ENCODE measurements around the gene TRAPPC11.

The TRAPPC11 gene

DNA sequence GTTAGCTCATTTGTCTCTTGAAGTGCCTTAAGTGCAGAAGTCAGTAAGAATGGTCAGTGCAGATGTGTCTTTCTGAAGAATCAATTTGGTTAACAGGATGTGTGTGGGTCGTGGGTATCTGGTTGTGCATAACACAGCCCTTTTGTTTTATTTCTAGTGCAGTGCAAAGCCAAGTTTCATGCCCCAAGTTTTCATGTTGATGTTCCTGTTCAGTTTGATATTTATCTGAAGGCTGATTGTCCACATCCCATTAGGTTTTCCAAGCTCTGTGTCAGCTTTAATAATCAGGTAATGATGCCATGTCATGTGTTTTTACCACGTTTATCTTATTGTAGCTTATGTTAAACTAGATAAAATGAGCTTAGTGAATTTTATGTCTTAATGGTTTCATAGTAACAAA lies 27.4 kb downstream of the TRAPPC11 start:
- no peak overlapping the region for H3K4me3 ChIP-seq (ENCODE audit: low read length)
- no peak for DNase-seq (ENCODE audit: low read depth)
- TF ChIP-seq, protein P1, sequence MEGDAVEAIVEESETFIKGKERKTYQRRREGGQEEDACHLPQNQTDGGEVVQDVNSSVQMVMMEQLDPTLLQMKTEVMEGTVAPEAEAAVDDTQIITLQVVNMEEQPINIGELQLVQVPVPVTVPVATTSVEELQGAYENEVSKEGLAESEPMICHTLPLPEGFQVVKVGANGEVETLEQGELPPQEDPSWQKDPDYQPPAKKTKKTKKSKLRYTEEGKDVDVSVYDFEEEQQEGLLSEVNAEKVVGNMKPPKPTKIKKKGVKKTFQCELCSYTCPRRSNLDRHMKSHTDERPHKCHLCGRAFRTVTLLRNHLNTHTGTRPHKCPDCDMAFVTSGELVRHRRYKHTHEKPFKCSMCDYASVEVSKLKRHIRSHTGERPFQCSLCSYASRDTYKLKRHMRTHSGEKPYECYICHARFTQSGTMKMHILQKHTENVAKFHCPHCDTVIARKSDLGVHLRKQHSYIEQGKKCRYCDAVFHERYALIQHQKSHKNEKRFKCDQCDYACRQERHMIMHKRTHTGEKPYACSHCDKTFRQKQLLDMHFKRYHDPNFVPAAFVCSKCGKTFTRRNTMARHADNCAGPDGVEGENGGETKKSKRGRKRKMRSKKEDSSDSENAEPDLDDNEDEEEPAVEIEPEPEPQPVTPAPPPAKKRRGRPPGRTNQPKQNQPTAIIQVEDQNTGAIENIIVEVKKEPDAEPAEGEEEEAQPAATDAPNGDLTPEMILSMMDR (IDR thresholded peaks at IDR 0.05; ENCODE audit: insufficient read depth, low read depth, low read length, missing control alignments), result no peak

DNA sequence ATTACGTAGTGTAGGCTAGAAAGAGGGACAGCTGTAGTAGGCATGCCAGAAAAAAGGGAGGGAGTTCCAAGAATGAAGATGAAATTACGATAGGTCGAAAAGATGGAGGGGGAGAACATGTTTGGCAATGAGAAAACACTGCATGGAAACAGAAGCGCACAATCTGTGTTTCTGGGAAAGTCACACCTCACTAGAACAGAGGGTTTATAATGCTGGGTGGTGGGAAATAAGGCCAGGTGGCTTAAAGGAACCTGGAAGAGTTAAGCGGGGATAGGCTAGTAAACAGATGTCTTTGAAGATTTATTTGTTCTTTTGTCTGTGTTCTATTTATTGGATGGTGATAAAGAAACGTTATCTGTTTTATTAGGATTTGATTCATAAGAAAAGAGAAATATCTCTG lies 29.1 kb downstream of the TRAPPC11 start:
- TF ChIP-seq, protein P1 (IDR thresholded peaks at IDR 0.05; ENCODE audit: insufficient read depth, low read depth, low read length, missing control alignments), result no peak
- no peak for DNase-seq (ENCODE audit: low read depth)
- H3K4me3 ChIP-seq (ENCODE audit: low read length), result no peak overlapping the region

DNA sequence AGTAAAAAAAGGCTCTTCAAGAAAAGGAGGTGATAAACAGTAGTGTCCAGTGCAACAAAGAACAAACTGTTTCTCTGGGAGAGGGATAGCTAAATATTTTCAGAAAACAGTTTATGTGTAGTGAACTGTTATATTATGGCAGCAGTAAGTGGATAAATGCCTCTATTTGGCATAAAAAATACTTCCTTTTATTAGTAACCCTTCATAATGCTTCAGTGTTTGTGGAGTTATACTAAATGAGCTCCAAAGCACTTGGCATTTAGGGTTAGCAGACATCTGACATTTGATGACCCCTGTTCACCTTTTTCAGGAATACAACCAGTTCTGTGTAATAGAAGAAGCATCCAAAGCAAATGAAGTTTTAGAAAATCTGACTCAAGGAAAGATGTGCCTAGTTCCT lies 31.9 kb downstream of the TRAPPC11 start:
- H3K4me3 ChIP-seq (ENCODE audit: low read length), result no peak overlapping the region
- TF ChIP-seq, protein P1 (IDR thresholded peaks at IDR 0.05; ENCODE audit: insufficient read depth, low read depth, low read length, missing control alignments), result no peak
- DNase-seq (ENCODE audit: low read depth), result no peak

DNA sequence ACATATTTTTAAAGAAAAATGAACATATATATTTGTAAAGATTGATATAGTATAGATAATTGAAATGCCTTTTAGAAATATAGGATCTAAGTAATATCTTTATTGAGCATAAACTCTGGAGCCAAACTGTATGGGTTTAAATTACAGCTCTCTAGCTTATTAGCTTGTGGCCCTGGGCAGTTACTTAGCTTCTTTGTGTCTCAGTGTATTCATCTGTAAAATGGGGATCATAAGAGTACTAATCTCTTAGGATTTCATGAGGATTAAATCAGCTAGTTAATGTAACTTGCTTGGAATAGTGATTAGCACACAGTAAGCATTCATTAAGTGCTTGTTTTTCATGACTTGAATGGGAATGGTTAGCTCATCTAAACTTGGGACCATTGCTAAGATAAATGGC lies 32.8 kb downstream of the TRAPPC11 start:
- H3K4me3 ChIP-seq (ENCODE audit: low read length), result no peak overlapping the region
- TF ChIP-seq, protein P1 (IDR thresholded peaks at IDR 0.05; ENCODE audit: insufficient read depth, low read depth, low read length, missing control alignments), result no peak
- no peak for DNase-seq (ENCODE audit: low read depth)

DNA sequence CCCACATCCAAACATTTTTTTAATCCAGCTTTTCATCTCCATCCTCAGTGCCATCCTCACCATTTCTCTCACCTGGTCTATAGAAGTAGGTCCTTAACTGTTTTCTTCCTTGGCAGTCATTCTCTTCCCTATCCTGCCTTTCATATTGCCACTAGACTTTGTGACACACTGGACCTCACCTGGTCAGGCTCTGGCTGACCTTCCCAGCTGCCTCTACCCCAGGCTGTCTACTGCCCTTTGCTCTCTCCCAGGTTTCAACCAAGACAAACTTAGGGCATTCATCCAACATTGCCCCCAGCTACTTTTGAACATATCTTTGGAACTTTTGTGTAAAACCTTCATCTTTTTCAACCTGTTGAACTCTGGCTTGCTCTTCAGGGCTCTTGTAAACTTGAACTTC lies 39.8 kb downstream of the TRAPPC11 start:
- no peak for DNase-seq (ENCODE audit: low read depth)
- TF ChIP-seq, protein P1 (IDR thresholded peaks at IDR 0.05; ENCODE audit: insufficient read depth, low read depth, low read length, missing control alignments), result no peak

DNA sequence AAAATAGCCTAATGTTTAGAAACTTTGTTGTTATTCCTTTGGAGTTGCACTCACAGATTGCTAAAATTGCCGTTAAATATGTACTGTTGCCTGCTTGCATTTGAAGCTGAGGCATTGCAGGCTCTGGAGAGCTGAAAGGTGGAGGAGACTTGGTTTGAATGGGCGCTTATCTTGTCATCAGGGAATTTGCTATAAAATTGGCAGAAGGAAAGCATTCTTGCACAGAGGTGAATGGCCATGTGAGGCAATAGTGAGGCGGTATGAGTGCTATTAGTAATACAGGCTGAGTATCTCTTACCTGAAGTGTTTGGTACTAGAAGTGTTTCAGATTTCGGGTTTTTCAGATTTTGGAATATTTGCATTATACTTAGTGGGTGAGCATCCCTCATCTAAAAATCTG lies 41.3 kb downstream of the TRAPPC11 start:
- DNase-seq (ENCODE audit: low read depth), result peak; percentile 23
- H3K4me3 ChIP-seq (ENCODE audit: low read length), result no peak overlapping the region
- TF ChIP-seq, protein P1 (IDR thresholded peaks at IDR 0.05; ENCODE audit: insufficient read depth, low read depth, low read length, missing control alignments), result no peak

More for the DNA sequence above, 39.8 kb downstream of the TRAPPC11 start:
- H3K4me3 ChIP-seq (ENCODE audit: low read length), result no peak overlapping the region

DNA sequence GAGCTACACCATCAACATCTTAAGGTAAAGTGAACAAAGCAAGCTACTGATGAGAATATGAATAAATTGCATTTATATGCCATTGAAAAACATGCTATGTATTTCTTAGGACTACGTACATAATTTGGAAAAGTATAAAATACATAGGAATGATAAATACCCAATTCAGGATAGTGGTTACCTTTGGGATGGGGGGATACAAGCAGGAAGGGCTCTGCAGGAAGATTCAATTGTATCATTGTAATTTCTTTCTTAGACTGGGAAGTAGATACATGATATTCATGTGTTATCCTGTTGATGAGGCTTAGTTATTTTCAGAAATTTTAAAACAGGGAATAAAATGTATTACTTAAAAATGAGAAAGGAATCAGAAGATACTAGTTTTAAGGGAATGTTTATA lies 43.4 kb downstream of the TRAPPC11 start:
- no peak for DNase-seq (ENCODE audit: low read depth)
- no peak overlapping the region for H3K4me3 ChIP-seq (ENCODE audit: low read length)
- TF ChIP-seq, protein P1 (IDR thresholded peaks at IDR 0.05; ENCODE audit: insufficient read depth, low read depth, low read length, missing control alignments), result no peak
